OCI-LY7 (cell line): Measurements from ENCODE around the gene UPB1.

Experiments
- CTCF ChIP-seq: fragments of 200-600 bp; sonication (generic); conservative IDR thresholded peaks from 2 replicates; pipeline ENCODE4 v1.5.1; 2014; ENCODE audit warnings: mild to moderate bottlenecking, antibody characterized with exemption, low read length, moderate library complexity, mixed read lengths
- EZH2phosphoT487 ChIP-seq: fragments of 200-600 bp; sonication (generic); IDR thresholded peaks from 2 replicates; pipeline ENCODE4 v1.6.1; 2018; ENCODE audit warnings: low read depth, borderline replicate concordance, mild to moderate bottlenecking, mixed run types, antibody characterized with exemption, low read length, moderate library complexity, mixed read lengths

GRCh38 chr22:24495365-24495675 is 188 bp downstream of the UPB1 start:
- TF ChIP-seq CTCF (no peak), EZH2phosphoT487 (no peak)
